HG03064 (cell line): ENCODE data around the gene ABCA7.

ENCODE experiments used
- ATAC-seq: cut with Tn5 transposase; IDR thresholded peaks from one replicate; pipeline ENCODE4 v1.9.1; 2021; ENCODE audit warnings: low read depth; ENCODE audit not compliant: unreplicated experiment

ABCA7 gene

GRCh38 chr19:1053176-1054101, 13.5 kb downstream of the ABCA7 start:
- no peak for ATAC-seq

DNA sequence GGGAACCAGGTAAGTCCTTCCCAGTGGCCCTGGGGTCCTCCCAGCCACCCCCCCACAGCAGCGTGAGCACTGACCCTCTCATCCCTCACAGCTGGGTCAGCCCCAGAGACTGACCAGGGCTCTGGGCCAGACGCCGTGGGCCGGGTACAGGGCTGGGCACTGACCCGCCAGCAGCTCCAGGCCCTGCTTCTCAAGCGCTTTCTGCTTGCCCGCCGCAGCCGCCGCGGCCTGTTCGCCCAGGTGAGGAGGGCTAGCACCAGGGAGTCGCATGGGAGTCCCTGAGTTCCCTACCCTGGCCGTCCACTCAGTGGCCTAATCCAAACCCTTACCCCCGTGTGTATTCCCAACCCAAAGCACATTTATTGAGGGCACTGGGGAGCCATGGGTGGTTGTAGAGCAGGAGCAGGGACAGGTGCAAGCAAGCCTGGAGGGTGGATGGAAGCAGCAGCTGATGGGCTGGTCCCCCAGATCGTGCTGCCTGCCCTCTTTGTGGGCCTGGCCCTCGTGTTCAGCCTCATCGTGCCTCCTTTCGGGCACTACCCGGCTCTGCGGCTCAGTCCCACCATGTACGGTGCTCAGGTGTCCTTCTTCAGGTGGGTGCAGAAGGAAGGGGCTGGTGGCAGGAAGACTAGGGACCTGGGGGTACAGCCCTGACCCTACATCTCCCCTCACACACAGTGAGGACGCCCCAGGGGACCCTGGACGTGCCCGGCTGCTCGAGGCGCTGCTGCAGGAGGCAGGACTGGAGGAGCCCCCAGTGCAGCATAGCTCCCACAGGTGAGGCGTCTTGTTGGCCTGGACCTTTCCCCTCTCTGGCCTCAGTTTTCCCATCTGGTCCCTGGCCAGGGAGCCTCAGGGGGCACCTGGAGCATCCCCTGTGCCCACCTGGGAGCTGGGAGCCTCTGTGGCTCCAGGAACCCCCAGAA, 14.5 kb downstream of the ABCA7 start:
- no peak for ATAC-seq

GRCh38 chr19:1055028-1055425, 15.1 kb downstream of the ABCA7 start:
- no peak for ATAC-seq

GRCh38 chr19:1055886-1056620, 16.1 kb downstream of the ABCA7 start:
- ATAC-seq, result no peak

- no peak for ATAC-seq
These were observed 17.4 kb downstream of the ABCA7 start for GRCh38 chr19:1057176-1057855.

GRCh38 chr19:1058112-1058511, 18.2 kb downstream of the ABCA7 start:
- ATAC-seq, result no peak

GRCh38 chr19:1060689-1061088, 20.8 kb downstream of the ABCA7 start:
- ATAC-seq, result no peak

- ATAC-seq, result no peak
These were observed 22.1 kb downstream of the ABCA7 start for GRCh38 chr19:1061987-1062386.

GRCh38 chr19:1062387-1063029, 22.6 kb downstream of the ABCA7 start:
- no peak for ATAC-seq

- ATAC-seq, result no peak
These were observed 23.4 kb downstream of the ABCA7 start for GRCh38 chr19:1063030-1063908.

- ATAC-seq, result no peak
These were observed 24.2 kb downstream of the ABCA7 start for GRCh38 chr19:1063909-1064660.

DNA sequence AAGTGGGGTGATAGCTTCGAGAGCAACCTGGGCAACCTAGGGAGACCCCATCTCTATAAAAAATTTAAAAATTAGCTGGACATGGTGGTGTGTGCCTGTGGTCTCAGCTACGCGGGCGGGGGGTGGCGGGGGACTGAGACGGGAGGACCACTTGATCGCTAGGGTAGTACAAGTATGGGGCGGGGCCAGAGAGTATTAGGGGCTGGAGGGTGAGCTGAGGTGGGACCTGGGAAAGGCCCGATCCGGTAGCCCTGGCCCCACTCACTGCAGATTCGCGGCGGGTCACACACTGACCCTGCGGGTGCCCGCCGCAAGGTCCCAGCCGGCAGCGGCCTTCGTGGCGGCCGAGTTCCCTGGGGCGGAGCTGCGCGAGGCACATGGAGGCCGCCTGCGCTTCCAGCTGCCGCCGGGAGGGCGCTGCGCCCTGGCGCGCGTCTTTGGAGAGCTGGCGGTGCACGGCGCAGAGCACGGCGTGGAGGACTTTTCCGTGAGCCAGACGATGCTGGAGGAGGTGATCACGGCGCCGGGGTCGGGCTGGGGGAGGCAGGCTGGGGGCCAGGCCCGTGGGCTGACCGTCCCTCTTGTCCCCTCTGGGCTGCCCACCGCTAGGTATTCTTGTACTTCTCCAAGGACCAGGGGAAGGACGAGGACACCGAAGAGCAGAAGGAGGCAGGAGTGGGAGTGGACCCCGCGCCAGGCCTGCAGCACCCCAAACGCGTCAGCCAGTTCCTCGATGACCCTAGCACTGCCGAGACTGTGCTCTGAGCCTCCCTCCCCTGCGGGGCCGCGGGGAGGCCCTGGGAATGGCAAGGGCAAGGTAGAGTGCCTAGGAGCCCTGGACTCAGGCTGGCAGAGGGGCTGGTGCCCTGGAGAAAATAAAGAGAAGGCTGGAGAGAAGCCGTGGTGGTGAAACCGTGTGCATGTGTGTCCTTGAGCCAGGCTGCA, 25.0 kb downstream of the ABCA7 start:
- ATAC-seq, result no peak

DNA sequence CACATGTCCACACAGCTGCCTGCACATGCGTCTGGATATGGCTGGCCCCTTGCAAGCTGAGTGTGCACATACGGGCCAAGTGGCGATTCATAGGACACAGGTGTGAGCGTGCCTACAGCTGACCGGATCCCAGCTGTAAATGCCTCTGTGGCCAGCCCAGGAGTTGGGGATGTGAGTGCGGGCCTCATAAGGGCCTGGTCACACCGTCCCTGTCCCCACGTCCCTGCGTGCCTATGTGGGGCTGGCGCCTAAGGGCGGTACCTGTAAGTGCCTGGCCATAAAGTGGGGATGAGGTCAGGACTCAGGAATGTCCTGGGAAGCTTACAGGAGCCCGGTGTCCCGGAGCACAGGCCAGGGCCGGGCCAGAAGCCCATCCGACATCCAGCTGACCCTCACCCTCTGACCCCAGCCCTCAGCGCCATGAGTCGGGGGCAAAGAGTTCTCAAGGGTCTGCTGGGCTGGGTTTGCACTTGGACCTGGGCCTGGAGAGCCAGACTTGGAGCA, 25.8 kb downstream of the ABCA7 start:
- no peak for ATAC-seq

GRCh38 chr19:1066251-1066747, 26.4 kb downstream of the ABCA7 start:
- ATAC-seq, result no peak

- ATAC-seq, result no peak
These were observed 26.9 kb downstream of the ABCA7 start, which contains the start of gene ARHGAP45 for GRCh38 chr19:1066748-1067340. Gene ARHGAP45, plus strand, starts transcription at chr19:1067167. Its CDS starts 239 bp downstream, at chr19:1067406.

DNA sequence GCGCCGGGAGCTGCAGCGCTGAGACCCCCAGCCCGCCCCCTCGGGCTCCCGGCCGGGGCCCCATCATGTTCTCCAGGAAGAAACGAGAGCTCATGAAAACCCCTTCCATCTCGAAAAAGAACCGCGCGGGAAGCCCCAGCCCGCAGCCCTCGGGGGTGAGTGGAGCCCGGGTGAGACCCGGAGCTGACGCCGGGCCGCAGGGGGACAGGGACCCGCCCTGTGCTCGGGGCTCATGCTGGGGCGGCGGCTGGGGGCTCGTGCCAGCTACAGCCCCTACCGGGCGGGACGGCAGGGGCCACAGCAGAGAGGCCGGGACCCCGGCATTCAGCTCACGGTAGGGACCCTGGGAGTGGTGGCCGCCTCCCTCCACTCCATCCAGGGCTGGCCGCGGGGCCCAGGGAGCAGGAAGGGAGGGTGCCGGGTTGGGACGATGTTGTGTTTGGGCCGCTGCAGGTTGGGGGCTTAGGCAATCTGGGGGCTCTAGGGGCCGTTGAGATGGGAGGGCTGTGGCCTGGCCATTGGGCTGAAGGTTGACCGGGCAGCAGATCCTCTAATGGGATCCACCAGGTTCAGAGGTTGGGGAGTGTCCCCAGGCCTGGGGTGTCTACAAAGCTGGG, 27.5 kb downstream of the ABCA7 start:
- ATAC-seq, result no peak
